Cardiac fibroblast (primary cell): ENCODE results near the gene CHMP3.
A peak's percentile ranks its signal among the peaks of the same experiment; 100 is the strongest.

Source experiments
- DNase-seq, 2 donors: peaks; one replicate each; pipeline versions ENCODE4 v3.0.0 to v3.0.0-alpha.2; 2010; ENCODE audit warnings: low read depth in 2 of 2
- H3K4me3 ChIP-seq, 2 donors: replicated peaks in 1 of 2; 1 replicate in 1 of 2; 2 replicates in 1 of 2; pipeline ENCODE4 v1.5.1; 2011; ENCODE audit warnings: low read depth in 2 of 2, low read length in 2 of 2, mild to moderate bottlenecking in 2 of 2, moderate library complexity in 1 of 2
- TF ChIP-seq, protein P1 (sequence below): IDR thresholded peaks from one replicate; pipeline ENCODE4 v1.5.1; 2011; ENCODE audit warnings: low read depth, mild to moderate bottlenecking, low read length, inconsistent platforms

Gene CHMP3

DNA sequence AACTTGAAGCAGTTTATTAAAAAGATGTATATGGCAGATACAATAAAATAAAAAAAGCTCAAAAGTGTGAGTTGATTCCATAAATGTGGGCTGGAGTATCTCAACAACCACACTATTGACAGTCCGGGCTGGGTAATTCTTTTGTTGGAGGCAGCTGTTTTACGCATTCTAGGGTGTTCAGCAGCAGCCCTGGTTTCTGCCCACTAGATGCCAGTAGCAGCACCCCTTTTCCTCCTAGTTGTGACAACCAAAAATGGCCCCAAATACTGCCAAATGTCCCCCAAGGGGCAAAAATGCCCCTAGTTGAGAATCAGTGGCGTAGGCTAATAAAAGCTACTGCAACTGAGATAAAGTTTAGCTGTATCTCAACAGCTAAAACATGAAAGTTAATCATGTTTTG lies 44.8 kb downstream of the CHMP3 start:
- TF ChIP-seq, protein P1, sequence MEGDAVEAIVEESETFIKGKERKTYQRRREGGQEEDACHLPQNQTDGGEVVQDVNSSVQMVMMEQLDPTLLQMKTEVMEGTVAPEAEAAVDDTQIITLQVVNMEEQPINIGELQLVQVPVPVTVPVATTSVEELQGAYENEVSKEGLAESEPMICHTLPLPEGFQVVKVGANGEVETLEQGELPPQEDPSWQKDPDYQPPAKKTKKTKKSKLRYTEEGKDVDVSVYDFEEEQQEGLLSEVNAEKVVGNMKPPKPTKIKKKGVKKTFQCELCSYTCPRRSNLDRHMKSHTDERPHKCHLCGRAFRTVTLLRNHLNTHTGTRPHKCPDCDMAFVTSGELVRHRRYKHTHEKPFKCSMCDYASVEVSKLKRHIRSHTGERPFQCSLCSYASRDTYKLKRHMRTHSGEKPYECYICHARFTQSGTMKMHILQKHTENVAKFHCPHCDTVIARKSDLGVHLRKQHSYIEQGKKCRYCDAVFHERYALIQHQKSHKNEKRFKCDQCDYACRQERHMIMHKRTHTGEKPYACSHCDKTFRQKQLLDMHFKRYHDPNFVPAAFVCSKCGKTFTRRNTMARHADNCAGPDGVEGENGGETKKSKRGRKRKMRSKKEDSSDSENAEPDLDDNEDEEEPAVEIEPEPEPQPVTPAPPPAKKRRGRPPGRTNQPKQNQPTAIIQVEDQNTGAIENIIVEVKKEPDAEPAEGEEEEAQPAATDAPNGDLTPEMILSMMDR = peak; percentile 49
- no peak overlapping the region for H3K4me3 ChIP-seq
- peak; percentile 30 to 42 for DNase-seq

DNA sequence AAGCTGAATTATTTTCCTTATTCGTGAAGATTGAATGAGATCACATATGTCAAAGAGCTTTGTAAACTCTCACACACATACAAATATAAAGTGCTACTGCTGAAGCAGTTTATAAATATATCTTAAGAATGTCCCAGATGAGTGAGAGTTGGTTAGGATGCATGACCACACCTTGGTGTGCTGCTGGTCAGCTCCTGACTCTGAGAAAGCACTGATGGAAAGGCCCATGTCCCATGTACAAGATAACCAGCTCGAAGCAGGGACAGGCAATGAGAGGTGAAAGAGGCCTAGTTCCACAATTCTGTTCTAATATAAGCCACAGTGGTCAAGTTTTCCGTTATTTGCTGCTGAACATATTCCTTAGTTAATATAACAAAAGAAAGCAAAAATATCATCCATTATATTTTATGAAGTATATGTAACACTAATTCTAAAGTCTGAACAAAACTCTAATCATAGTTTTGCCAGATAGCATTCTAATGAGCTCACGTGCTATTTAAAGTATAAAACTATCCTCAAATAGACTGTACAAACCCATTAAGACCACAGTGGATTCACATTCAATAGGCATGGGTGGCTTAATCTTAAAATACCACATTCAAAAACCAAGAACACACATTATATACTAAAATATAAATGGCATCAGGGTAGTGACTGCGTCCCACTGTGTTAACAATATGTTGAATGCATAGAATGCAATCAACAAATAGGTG lies 49.1 kb downstream of the CHMP3 start:
- DNase-seq = no peak
- H3K4me3 ChIP-seq = no peak overlapping the region
- TF ChIP-seq, protein P1 = no peak

DNA sequence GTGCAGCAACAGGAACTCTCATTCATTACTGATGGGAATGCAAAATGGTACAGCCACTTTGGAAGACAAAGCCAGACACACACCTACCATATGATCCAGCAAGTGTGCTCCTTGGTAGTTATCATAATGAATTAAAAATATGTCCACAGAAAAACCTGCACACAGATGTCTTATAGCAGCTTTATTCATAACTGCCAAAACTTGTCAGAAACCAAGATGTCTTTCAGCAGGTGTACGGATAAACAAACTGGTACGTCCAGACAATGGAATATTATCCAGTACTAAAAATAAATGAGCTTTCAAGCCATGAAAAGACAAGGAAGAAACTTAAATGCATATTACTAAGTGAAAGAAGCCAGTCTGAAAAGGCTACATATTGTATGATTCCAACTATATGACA lies 50.4 kb downstream of the CHMP3 start:
- no peak for DNase-seq
- TF ChIP-seq, protein P1 = no peak
- no peak overlapping the region for H3K4me3 ChIP-seq

DNA sequence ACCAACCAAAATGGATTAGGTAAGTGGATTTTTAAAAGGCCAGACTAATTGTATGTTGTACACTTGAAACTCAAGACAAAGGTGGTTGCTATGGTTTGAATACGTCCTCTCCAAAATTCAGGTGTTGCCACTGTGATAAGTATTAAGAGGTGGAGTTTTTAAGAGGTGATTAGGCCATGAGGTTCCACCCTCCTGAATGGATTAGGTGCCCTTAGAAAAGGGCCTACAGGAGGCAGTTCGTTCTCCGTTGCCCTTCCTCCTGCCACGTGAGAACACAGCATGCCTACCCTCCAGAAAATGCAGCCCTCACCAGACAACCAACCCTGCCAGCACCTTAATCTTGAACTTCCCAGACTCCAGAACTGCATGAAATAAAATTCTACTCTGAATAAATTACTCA lies 51.2 kb downstream of the CHMP3 start:
- TF ChIP-seq, protein P1 = no peak
- H3K4me3 ChIP-seq = no peak overlapping the region
- no peak for DNase-seq

DNA sequence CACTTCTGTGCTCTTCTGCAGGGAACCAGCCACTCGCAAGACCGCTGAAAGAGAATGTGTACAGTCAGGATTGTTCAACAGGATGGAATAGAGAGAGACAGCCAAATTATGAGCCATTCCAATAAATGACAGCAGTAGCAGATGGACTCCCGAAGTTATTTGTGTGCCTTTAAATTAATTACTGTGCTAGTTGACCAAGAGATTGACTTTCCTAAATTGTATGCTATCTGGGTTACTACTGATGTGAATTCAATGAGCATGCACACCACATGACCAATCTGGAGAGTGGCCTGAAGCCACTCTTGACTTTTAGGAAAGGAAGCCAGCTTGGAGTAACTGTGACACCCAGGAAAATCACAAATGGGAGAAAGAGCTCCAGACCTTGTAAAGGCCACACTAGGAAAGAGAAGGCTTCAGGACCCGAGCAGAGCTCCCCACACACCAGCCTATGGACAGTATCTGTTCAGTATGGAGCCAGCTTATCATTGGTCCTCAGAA lies 52.8 kb downstream of the CHMP3 start:
- TF ChIP-seq, protein P1 = no peak
- no peak overlapping the region for H3K4me3 ChIP-seq
- no peak for DNase-seq

DNA sequence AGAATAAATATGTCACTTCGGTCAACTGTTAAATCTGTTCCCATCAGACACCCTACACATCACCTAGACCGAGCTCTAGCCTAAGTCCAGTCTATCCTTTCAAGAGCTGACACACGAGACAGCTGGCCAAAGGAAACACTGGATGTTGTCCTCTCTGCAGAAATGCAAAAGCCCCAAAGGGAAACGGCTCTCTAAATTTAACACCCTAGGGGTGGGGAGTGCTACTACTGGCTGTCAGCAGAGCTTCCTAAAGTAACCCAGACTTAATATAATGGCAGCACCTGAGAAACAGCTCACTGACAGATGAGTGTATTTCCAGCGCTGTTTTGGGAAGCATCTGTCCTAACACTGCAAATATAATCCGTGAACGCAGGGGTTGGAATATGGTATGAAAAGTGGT lies 55.6 kb downstream of the CHMP3 start:
- no peak overlapping the region for H3K4me3 ChIP-seq
- TF ChIP-seq, protein P1 = no peak
- DNase-seq = no peak
